ENCODE measurements around the gene FARP1.
"Not testable (repeated sequence)": the region's sequence is repeated elsewhere in the genome, so short reads cannot be mapped to it uniquely, and the experiment has no call there.

FARP1 gene

GRCh38 chr13:98345107-98345935 is 202.4 kb downstream of the FARP1 start:
- no peak for DNase-seq

- DNase-seq = no peak
Measured at GRCh38 chr13:98346904-98347636, 204.2 kb downstream of the FARP1 start.

GRCh38 chr13:98347756-98348155 is 204.9 kb downstream of the FARP1 start:
- no peak for DNase-seq

GRCh38 chr13:98348466-98349200 is 205.7 kb downstream of the FARP1 start:
- no peak for DNase-seq

- no peak for DNase-seq
Measured at GRCh38 chr13:98349731-98350305, 206.9 kb downstream of the FARP1 start.

GRCh38 chr13:98350746-98351330 is 207.9 kb downstream of the FARP1 start:
- DNase-seq = no peak

GRCh38 chr13:98351636-98352035 is 208.7 kb downstream of the FARP1 start:
- DNase-seq = no peak

- DNase-seq = no peak
Measured at GRCh38 chr13:98352226-98352625, 209.3 kb downstream of the FARP1 start.

GRCh38 chr13:98353750-98354149 is 210.9 kb downstream of the FARP1 start:
- DNase-seq = no peak

- DNase-seq = no peak
Measured at GRCh38 chr13:98358937-98359336, 216.0 kb downstream of the FARP1 start.

- DNase-seq = no peak
Measured at GRCh38 chr13:98360545-98360944, 217.7 kb downstream of the FARP1 start.

- DNase-seq = no peak
Measured at GRCh38 chr13:98363326-98363725, 220.4 kb downstream of the FARP1 start.

GRCh38 chr13:98364179-98364578 is 221.3 kb downstream of the FARP1 start:
- no peak for DNase-seq

GRCh38 chr13:98364647-98365046 is 221.8 kb downstream of the FARP1 start:
- DNase-seq = no peak

GRCh38 chr13:98365302-98365701 is 222.4 kb downstream of the FARP1 start:
- DNase-seq = no peak

GRCh38 chr13:98366010-98366409 is 223.1 kb downstream of the FARP1 start:
- DNase-seq = no peak

GRCh38 chr13:98366443-98366842 is 223.5 kb downstream of the FARP1 start:
- DNase-seq = no peak

- no peak for DNase-seq
Measured at GRCh38 chr13:98366959-98367358, 224.1 kb downstream of the FARP1 start.

- DNase-seq = no peak
Measured at GRCh38 chr13:98368019-98368418, 225.1 kb downstream of the FARP1 start.

GRCh38 chr13:98369520-98369919 is 226.6 kb downstream of the FARP1 start:
- not testable (repeated sequence) for DNase-seq

GRCh38 chr13:98370261-98370660 is 227.4 kb downstream of the FARP1 start:
- no peak for DNase-seq

GRCh38 chr13:98370806-98371515 is 228.1 kb downstream of the FARP1 start:
- no peak for DNase-seq

Data from T-helper 1 cell (primary cell).